ENCODE measurements around the gene CD163.
"Not testable (repeated sequence)": the region's sequence is repeated elsewhere in the genome, so short reads cannot be mapped to it uniquely, and the experiment has no call there.

CD163 gene

DNA sequence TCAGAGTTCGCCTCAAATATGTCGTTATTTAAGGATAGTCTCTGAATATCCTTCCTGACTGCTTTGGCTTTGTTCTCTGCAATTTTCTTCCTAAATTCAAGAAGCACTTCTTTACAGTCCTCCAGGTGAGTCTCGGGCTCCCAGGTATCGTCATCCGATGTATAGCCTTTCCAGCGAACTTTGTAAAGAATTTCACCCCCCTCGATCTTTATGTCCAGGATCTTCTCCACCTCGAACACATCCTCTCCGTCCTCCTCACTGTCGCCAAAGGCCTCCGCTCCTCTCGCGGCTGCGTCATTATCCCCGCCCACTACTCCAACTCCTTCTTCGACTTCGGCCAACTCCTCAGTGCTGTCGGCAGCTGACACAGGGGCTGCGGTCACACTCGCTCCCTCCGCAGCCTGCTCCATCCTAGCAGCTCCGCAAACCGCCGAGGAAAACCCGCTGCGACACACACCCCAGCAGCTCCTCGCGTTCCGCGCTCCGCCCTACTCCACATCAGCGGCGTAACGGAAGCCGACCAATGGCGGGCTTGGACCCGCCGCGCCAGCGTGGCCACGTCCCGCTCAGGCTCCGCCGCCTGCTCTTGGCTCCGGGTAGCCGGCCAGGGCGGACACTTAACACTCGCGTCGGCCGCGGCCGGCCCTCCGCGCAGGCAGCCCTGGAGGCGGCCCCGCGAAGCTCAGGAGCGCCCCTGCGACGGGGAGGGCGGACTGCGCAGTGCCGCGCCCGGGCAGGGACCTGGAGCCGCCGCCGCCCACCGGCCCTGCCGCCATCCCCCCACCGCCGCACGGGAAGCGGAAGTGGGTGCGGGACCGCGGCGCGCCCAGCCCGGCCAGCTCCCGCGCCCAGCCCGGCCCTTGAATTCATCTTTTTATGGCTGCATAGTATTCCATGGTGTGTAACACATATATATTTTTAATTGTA, 63.7 kb downstream of the CD163 start:
- TF ChIP-seq, protein P1, sequence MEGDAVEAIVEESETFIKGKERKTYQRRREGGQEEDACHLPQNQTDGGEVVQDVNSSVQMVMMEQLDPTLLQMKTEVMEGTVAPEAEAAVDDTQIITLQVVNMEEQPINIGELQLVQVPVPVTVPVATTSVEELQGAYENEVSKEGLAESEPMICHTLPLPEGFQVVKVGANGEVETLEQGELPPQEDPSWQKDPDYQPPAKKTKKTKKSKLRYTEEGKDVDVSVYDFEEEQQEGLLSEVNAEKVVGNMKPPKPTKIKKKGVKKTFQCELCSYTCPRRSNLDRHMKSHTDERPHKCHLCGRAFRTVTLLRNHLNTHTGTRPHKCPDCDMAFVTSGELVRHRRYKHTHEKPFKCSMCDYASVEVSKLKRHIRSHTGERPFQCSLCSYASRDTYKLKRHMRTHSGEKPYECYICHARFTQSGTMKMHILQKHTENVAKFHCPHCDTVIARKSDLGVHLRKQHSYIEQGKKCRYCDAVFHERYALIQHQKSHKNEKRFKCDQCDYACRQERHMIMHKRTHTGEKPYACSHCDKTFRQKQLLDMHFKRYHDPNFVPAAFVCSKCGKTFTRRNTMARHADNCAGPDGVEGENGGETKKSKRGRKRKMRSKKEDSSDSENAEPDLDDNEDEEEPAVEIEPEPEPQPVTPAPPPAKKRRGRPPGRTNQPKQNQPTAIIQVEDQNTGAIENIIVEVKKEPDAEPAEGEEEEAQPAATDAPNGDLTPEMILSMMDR (IDR thresholded peaks at IDR 0.05; ENCODE audit: insufficient read depth, low read depth, low read length, missing control alignments), result no peak
- H3K4me3 ChIP-seq (ENCODE audit: low read depth, low read length), result no peak overlapping the region
- no peak for DNase-seq (ENCODE audit: low read depth)

GRCh38 chr12:7438291-7438995, 65.1 kb downstream of the CD163 start:
- H3K4me3 ChIP-seq (ENCODE audit: low read depth, low read length); DNase-seq (ENCODE audit: low read depth): not testable (repeated sequence)

GRCh38 chr12:7437494-7437893, 66.1 kb downstream of the CD163 start:
- not testable (repeated sequence) for DNase-seq (ENCODE audit: low read depth); H3K4me3 ChIP-seq (ENCODE audit: low read depth, low read length)

- TF ChIP-seq, protein P1 (IDR thresholded peaks at IDR 0.05; ENCODE audit: insufficient read depth, low read depth, low read length, missing control alignments), result no peak
- no peak overlapping the region for H3K4me3 ChIP-seq (ENCODE audit: low read depth, low read length)
- DNase-seq (ENCODE audit: low read depth), result peak; percentile 3
Observed at GRCh38 chr12:7434670-7435069, 68.9 kb downstream of the CD163 start.

GRCh38 chr12:7433276-7433822, 70.2 kb downstream of the CD163 start:
- DNase-seq (ENCODE audit: low read depth), result no peak
- TF ChIP-seq, protein P1 (IDR thresholded peaks at IDR 0.05; ENCODE audit: insufficient read depth, low read depth, low read length, missing control alignments), result no peak
- no peak overlapping the region for H3K4me3 ChIP-seq (ENCODE audit: low read depth, low read length)

DNA sequence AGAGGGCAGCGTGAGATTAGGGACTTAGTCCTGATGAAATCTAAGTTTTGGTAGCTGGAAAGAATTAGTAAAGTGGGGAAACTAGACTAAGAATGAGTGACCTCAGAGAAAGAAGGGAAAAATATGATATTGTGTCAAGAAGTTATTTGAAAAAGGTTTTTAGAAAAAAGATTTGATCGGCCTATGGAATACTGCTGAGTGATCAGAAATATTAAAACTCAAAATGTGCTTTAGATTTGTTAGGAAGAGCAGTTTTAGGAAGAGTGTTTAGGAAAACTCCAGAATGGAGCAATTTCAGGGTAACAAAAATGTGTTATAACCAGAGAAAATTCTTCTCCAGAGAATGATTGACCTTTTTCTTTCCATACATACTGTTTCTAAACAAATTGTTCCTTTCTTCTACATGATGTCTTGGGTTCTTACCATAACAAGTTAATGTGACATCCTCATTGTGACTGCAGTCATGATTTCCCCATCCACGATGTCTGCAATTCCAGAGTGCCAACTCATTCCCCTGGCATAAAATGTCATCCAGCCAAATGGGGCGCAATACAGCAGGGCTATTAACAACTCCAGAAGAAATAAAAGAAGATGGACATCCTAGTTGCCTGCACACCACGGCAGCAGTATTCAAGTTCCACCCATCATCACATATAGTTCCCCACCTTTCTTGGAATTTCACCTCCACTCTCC, 71.4 kb downstream of the CD163 start:
- DNase-seq (ENCODE audit: low read depth), result no peak
- H3K4me3 ChIP-seq (ENCODE audit: low read depth, low read length), result no peak overlapping the region
- TF ChIP-seq, protein P1 (IDR thresholded peaks at IDR 0.05; ENCODE audit: insufficient read depth, low read depth, low read length, missing control alignments), result no peak

All from GM12865 (cell line).